ENCODE measurements around the gene MCUB.

The MCUB gene

DNA sequence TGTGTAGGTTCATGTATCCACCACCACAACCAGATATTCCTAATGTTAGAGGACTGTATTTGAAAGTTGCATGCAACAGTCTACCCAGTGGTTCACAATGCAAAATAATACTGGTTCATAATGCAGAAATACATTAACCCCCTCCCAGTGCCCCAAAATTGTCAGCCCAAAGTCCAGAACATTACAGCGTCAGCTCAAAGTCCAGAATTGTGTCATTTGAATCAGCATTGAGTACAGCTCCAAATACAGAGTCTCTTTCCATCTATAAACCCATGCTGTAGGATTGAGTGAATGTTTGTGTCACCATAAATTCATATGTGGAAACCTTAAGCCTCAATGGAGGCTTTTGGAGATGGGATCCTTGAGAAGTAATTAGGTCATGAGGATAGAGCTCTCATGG is 54.0 kb downstream of the MCUB start:
- TF ChIP-seq, protein P1, sequence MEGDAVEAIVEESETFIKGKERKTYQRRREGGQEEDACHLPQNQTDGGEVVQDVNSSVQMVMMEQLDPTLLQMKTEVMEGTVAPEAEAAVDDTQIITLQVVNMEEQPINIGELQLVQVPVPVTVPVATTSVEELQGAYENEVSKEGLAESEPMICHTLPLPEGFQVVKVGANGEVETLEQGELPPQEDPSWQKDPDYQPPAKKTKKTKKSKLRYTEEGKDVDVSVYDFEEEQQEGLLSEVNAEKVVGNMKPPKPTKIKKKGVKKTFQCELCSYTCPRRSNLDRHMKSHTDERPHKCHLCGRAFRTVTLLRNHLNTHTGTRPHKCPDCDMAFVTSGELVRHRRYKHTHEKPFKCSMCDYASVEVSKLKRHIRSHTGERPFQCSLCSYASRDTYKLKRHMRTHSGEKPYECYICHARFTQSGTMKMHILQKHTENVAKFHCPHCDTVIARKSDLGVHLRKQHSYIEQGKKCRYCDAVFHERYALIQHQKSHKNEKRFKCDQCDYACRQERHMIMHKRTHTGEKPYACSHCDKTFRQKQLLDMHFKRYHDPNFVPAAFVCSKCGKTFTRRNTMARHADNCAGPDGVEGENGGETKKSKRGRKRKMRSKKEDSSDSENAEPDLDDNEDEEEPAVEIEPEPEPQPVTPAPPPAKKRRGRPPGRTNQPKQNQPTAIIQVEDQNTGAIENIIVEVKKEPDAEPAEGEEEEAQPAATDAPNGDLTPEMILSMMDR (IDR thresholded peaks at IDR 0.05; ENCODE audit: extremely low read depth, missing control alignments) = no peak
- DNase-seq (ENCODE audit: low spot score) = no peak

DNA sequence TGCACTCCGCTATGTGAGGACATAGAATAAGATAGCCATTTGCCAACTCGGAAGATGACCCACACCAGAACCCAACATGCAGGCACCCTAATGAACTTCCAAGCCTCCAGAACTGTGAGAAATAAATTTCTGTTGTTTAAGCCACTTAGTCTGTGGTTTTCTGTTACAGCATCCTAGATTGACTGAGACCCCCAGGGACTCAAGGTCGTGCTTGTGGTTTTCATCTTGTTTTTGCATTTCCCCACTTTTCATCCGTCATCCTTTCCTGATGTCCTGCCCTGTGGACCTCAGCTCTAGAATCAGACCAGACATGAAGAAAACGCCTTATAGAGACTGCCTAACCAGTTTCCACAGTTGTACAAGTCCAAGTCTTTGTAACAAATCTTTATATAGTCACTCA is 54.4 kb downstream of the MCUB start:
- DNase-seq (ENCODE audit: low spot score) = no peak
- TF ChIP-seq, protein P1 (IDR thresholded peaks at IDR 0.05; ENCODE audit: extremely low read depth, missing control alignments) = no peak

DNA sequence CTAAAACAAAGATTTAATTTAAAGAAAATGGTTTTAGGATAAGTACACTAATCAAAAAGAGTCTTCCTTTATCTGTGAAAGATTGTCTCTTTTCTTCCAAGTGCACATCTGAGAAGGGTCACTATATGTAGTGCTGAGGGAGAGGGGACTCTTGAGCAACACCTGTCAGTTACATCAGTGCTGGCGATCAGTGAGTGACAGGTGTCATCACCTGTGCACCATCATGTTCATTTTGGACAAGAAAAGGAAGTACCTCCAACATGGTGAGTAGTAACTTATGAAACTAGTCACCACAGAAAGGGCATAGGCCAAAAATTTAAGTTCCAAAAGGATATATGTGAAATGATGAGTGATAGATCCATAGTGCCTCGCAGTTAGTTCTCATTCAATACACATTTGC is 55.7 kb downstream of the MCUB start:
- no peak for DNase-seq (ENCODE audit: low spot score)
- TF ChIP-seq, protein P1 (IDR thresholded peaks at IDR 0.05; ENCODE audit: extremely low read depth, missing control alignments) = no peak

DNA sequence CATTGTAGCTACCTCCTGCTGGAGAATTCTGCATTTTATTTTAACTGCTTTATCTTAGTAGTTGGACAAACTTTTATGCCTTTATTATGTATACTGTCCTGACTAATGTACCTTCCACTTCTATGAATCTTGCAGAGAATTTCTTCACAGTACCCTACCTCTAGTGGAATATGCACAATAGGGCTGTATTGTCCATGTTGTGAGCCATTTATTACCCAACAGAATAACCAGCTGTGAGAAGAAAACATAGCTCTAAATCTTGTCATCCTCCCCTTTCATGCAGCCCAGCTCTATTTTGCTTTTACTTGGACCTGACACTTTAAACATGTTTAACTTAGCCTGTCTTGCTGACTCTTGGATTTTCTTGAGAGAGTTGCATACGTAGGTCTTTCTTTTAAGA is 56.2 kb downstream of the MCUB start:
- no peak for DNase-seq (ENCODE audit: low spot score)
- TF ChIP-seq, protein P1 (IDR thresholded peaks at IDR 0.05; ENCODE audit: extremely low read depth, missing control alignments) = no peak

DNA sequence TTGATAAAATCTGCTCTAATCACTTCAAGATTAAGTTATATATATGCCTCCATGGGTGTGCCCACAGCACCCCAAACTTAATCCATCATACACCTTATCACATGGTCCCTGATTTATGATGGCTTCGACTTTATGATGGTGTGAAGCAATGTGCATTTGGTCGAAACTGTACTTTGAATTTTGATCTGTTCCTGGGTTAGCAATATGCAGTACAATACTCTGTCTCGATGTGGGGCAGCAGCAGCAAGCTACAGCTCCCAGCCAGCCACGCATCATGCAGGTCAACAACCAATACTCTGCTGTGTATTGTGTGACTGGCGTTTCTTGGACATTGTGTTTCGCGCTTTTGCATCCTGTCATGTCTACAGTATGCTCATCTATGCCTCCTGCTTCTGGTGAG is 62.6 kb downstream of the MCUB start:
- DNase-seq (ENCODE audit: low spot score) = no peak
- TF ChIP-seq, protein P1 (IDR thresholded peaks at IDR 0.05; ENCODE audit: extremely low read depth, missing control alignments) = no peak

DNA sequence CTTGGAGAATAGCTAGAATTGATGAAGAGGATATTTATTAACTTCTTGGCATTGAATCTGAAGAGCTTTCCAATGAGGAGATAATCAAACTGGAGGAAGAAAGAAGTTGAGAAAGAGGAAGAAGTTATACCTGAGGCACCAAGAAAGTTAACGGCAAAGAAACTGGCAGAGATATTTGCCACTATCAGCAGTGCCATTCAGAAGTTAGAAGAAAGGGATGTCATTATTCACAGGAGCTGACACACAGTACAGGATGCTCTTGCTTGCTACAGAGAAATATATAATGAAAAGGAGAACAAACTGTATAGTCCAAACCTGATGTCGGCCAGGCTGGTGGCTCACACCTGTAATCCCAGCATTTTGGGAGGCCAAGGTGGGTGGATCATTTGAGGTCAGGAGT is 64.5 kb downstream of the MCUB start:
- no peak for DNase-seq (ENCODE audit: low spot score)
- TF ChIP-seq, protein P1 (IDR thresholded peaks at IDR 0.05; ENCODE audit: extremely low read depth, missing control alignments) = no peak

DNA sequence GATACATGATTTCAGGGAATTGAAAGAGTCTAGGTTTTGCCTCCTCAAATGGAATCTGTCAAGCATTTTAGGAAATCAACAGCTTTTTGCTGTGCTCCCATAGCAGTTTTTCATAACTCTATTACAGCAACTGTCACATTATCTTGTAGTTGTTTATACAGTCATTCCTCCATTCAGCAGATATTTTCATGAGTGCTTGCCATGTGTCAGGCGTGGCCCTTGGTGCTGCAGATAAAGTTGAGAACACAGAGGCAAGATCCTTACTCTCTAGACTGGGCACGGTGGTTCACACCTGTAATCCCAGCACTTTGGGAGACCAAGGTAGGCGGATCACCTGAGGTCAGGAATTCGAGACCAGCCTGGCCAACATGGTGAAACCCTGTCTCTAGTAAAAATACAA is 67.3 kb downstream of the MCUB start:
- DNase-seq (ENCODE audit: low spot score) = no peak
- TF ChIP-seq, protein P1 (IDR thresholded peaks at IDR 0.05; ENCODE audit: extremely low read depth, missing control alignments) = no peak
